Myocyte (in vitro differentiated cells): ENCODE measurements around the gene DIAPH2. TPM values are rescaled to one million over a fixed set of nuclear protein-coding genes. Genes with fewer than 3 reads are reported as not detected.
"Not testable (repeated sequence)": the region's sequence is repeated elsewhere in the genome, so short reads cannot be mapped to it uniquely, and the experiment has no call there.

Source experiments
- DNase-seq: peaks from one replicate; pipeline ENCODE4 v3.0.0-alpha.2; 2012; ENCODE audit warnings: low read depth
- total RNA-seq: library from RNA; depleted of rRNA; stranded (reverse); fragments of >200 nt; gene quantifications from 2 replicates; pipeline ENCODE4 v1.2.3, GENCODE V29; 2014

Gene DIAPH2
- total RNA-seq, 1 donor from 2014 or later = 6.4 TPM

- no peak for DNase-seq
Observed at GRCh38 chrX:96820935-96821334, 136.3 kb downstream of the DIAPH2 start.

GRCh38 chrX:96824166-96824565 is 139.5 kb downstream of the DIAPH2 start:
- DNase-seq = no peak

- DNase-seq = no peak
Observed at GRCh38 chrX:96833333-96833732, 148.7 kb downstream of the DIAPH2 start.

GRCh38 chrX:96834137-96834536 is 149.5 kb downstream of the DIAPH2 start:
- DNase-seq = no peak

GRCh38 chrX:96835660-96836289 is 151.1 kb downstream of the DIAPH2 start:
- no peak for DNase-seq

- no peak for DNase-seq
Observed at GRCh38 chrX:96837808-96838207, 153.2 kb downstream of the DIAPH2 start.

GRCh38 chrX:96838537-96838936 is 153.9 kb downstream of the DIAPH2 start:
- DNase-seq = no peak

GRCh38 chrX:96841325-96841724 is 156.7 kb downstream of the DIAPH2 start:
- DNase-seq = peak; percentile 27

- DNase-seq = not testable (repeated sequence)
Observed at GRCh38 chrX:96841866-96842265, 157.2 kb downstream of the DIAPH2 start.

- no peak for DNase-seq
Observed at GRCh38 chrX:96843566-96843965, 158.9 kb downstream of the DIAPH2 start.

- no peak for DNase-seq
Observed at GRCh38 chrX:96846841-96847240, 162.2 kb downstream of the DIAPH2 start.

- not testable (repeated sequence) for DNase-seq
Observed at GRCh38 chrX:96859422-96859821, 174.8 kb downstream of the DIAPH2 start.

- no peak for DNase-seq
Observed at GRCh38 chrX:96861218-96861617, 176.6 kb downstream of the DIAPH2 start.

GRCh38 chrX:96861661-96862060 is 177.0 kb downstream of the DIAPH2 start:
- no peak for DNase-seq

GRCh38 chrX:96883608-96884007 is 199.0 kb downstream of the DIAPH2 start, which contains the start of gene RPA4:
RPA4 (plus strand) TSS chrX:96883908; CDS start chrX:96884311, 403 bp downstream.
- no peak for DNase-seq

- DNase-seq = no peak
Observed at GRCh38 chrX:96884027-96884426, 199.4 kb downstream of the DIAPH2 start.

- DNase-seq = no peak
Observed at GRCh38 chrX:96889726-96890125, 205.1 kb downstream of the DIAPH2 start.

GRCh38 chrX:96906741-96907140 is 222.1 kb downstream of the DIAPH2 start:
- no peak for DNase-seq

GRCh38 chrX:96907516-96908272 is 223.1 kb downstream of the DIAPH2 start:
- no peak for DNase-seq

GRCh38 chrX:96909291-96909690 is 224.6 kb downstream of the DIAPH2 start:
- DNase-seq = no peak

GRCh38 chrX:96918864-96919263 is 234.2 kb downstream of the DIAPH2 start:
- no peak for DNase-seq

GRCh38 chrX:96919672-96920071 is 235.0 kb downstream of the DIAPH2 start:
- DNase-seq = no peak

- no peak for DNase-seq
Observed at GRCh38 chrX:96924581-96924980, 239.9 kb downstream of the DIAPH2 start.
